Tibial nerve (tissue), 4 donors: ENCODE data around the gene USP51.
"Not testable (repeated sequence)": the region's sequence is repeated elsewhere in the genome, so short reads cannot be mapped to it uniquely, and the experiment has no call there.

Source experiments
- CTCF ChIP-seq, 5 experiments: fragments of 200-600 bp in 3 of 5; fragments of 450-650 bp in 2 of 5; sonication (generic) in 3 of 5; IDR thresholded peaks; one replicate each; pipeline ENCODE4 v1.5.1; 2016 to 2019; ENCODE audit warnings: antibody characterized with exemption in 5 of 5, mild to moderate bottlenecking in 3 of 5, moderate library complexity in 2 of 5
- EP300 ChIP-seq, 2 donors: sonication (generic); formaldehyde crosslinking; IDR thresholded peaks; one replicate each; pipeline ENCODE4 v1.6.1; 2017; ENCODE audit warnings: antibody characterized with exemption in 2 of 2, mild to moderate bottlenecking in 1 of 2
- POLR2A ChIP-seq, 2 donors: fragments of 450-650 bp; IDR thresholded peaks; one replicate each; pipeline ENCODE4 v1.6.1; 2017; ENCODE audit warnings: antibody characterized with exemption in 2 of 2, mild to moderate bottlenecking in 2 of 2, moderate library complexity in 2 of 2

GRCh38 chrX:55465791-55466190 lies 23.9 kb downstream of the USP51 start:
- not testable (repeated sequence) for TF ChIP-seq POLR2A, CTCF, EP300 (IDR thresholded peaks at IDR 0.05)
